ENCODE results near the gene SH3BGRL3.

DNA sequence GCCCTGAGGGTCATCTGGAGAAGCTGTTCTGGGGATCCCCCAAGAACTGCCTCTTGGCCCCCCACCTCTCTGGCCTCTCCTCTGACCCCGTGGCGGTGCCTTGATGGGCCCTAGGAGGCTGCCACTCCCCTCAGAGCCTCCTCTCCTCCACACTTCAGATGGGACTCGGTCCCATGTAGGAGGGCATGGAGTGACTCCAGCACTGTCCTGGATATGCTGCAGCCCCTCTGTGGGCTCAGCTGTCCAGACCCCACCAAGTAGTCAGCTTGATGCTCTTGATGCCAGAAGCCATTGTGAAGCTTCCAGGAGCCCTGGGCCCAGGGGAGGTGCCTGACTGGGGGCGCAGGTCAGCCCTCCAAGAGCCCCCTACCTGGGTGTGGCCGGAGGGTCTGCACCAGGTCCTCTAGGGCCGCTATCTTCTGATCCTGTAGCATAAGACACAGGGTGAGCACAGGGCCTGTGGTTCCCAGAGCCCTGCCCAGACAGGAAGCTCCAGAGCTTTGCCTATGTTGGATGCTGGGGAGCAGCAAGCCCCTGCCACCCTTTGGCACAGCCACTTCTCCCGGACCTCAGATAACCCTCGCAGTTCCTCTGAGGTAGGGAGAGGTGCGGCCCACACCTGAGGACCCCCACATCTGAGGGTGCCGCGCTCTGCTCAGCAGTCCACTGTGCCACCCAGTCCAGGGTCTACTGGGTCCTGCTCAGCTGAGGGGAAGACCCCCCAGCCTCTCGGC lies 17.3 kb downstream of the SH3BGRL3 start:
- TF ChIP-seq POLR2AphosphoS5 (IDR thresholded peaks at IDR 0.05; ENCODE audit: borderline replicate concordance, low read depth, low read length) (no peak), EZH2 (IDR thresholded peaks at IDR 0.05) (no peak), FOXP2 (optimal IDR thresholded peaks at IDR 0.05; ENCODE audit: control extremely low read depth, extremely low read length, insufficient read depth) (no peak)

All from SK-N-MC (cell line).